Measurements from ENCODE around the gene LSM12.
"Not testable (repeated sequence)": the region's sequence is repeated elsewhere in the genome, so short reads cannot be mapped to it uniquely, and the experiment has no call there.

LSM12 gene

GRCh38 chr17:44061446-44061845 lies 5.0 kb downstream of the LSM12 start:
- Mint-ChIP-seq H3K36me3 (ENCODE audit: low read depth) (peaks cover 71% of the 10 kb centered on the region), H3K27ac (no peak overlapping the region), H3K27me3 (ENCODE audit: low read depth, poor library complexity) (peaks cover 3% of the 10 kb centered on the region), H3K4me3 (no peak overlapping the region), H3K9me3 (no peaks in the 10 kb centered on the region), H3K4me1 (peaks cover 24% of the 10 kb centered on the region)
- TF ChIP-seq CTCF (IDR thresholded peaks at IDR 0.05), result no peak
- DNase-seq, result no peak

- TF ChIP-seq CTCF (IDR thresholded peaks at IDR 0.05), result no peak
Measured at GRCh38 chr17:44059101-44059892, 7.2 kb downstream of the LSM12 start.

GRCh38 chr17:44053125-44053872 lies 13.2 kb downstream of the LSM12 start:
- DNase-seq, result no peak
- H3K9me3 Mint-ChIP-seq, result no peaks in the 10 kb centered on the region
- TF ChIP-seq CTCF (IDR thresholded peaks at IDR 0.05), result no peak
- H3K4me3 Mint-ChIP-seq, result no peak overlapping the region
- peaks cover 63% of the 10 kb centered on the region for H3K36me3 Mint-ChIP-seq (ENCODE audit: low read depth)
- H3K27ac Mint-ChIP-seq, result peak overlapping the region; percentile 73
- H3K4me1 Mint-ChIP-seq, result peaks cover 15% of the 10 kb centered on the region
- no peaks in the 10 kb centered on the region for H3K27me3 Mint-ChIP-seq (ENCODE audit: low read depth, poor library complexity)

More at GRCh38 chr17:44059101-44059892, 7.2 kb downstream of the LSM12 start:
- no peak overlapping the region for H3K4me3 Mint-ChIP-seq
- no peaks in the 10 kb centered on the region for H3K9me3 Mint-ChIP-seq
- H3K27me3 Mint-ChIP-seq (ENCODE audit: low read depth, poor library complexity), result peaks cover 3% of the 10 kb centered on the region
- H3K27ac Mint-ChIP-seq, result no peak overlapping the region
- H3K4me1 Mint-ChIP-seq, result peaks cover 18% of the 10 kb centered on the region
- DNase-seq, result no peak
- H3K36me3 Mint-ChIP-seq (ENCODE audit: low read depth), result peaks cover 79% of the 10 kb centered on the region

- H3K4me1 Mint-ChIP-seq, result peaks cover 12% of the 10 kb centered on the region
- no peaks in the 10 kb centered on the region for H3K9me3 Mint-ChIP-seq
- no peak for DNase-seq
- H3K27me3 Mint-ChIP-seq (ENCODE audit: low read depth, poor library complexity), result peaks cover 3% of the 10 kb centered on the region
- H3K4me3 Mint-ChIP-seq, result no peak overlapping the region
- peaks cover 65% of the 10 kb centered on the region for H3K36me3 Mint-ChIP-seq (ENCODE audit: low read depth)
- no peak for TF ChIP-seq CTCF (IDR thresholded peaks at IDR 0.05)
- no peak overlapping the region for H3K27ac Mint-ChIP-seq
Measured at GRCh38 chr17:44049294-44050060, 17.0 kb downstream of the LSM12 start.

GRCh38 chr17:44046893-44047292 lies 19.6 kb downstream of the LSM12 start:
- H3K36me3 Mint-ChIP-seq (ENCODE audit: low read depth), result peaks cover 50% of the 10 kb centered on the region
- not testable (repeated sequence) for H3K4me3 Mint-ChIP-seq, H3K4me1 Mint-ChIP-seq

GRCh38 chr17:44045486-44045885 lies 21.0 kb downstream of the LSM12 start:
- Mint-ChIP-seq H3K27me3 (ENCODE audit: low read depth, poor library complexity) (peaks cover 7% of the 10 kb centered on the region), H3K9me3 (no peaks in the 10 kb centered on the region), H3K36me3 (ENCODE audit: low read depth) (peaks cover 51% of the 10 kb centered on the region), H3K4me3 (no peak overlapping the region), H3K4me1 (peaks cover 7% of the 10 kb centered on the region), H3K27ac (no peak overlapping the region)
- TF ChIP-seq CTCF (IDR thresholded peaks at IDR 0.05), result no peak
- DNase-seq, result no peak

More at GRCh38 chr17:44046893-44047292, 19.6 kb downstream of the LSM12 start:
- H3K27me3 Mint-ChIP-seq (ENCODE audit: low read depth, poor library complexity); H3K27ac Mint-ChIP-seq; DNase-seq; H3K9me3 Mint-ChIP-seq: not testable (repeated sequence)
